GM18508 (cell line): ENCODE data around the gene SLC6A5.
A peak's percentile ranks its signal among the peaks of the same experiment; 100 is the strongest.

Experiments used
- ATAC-seq: cut with Tn5 transposase; IDR thresholded peaks from one replicate; pipeline ENCODE4 v1.9.1; 2021; ENCODE audit warnings: moderate number of reproducible peaks; ENCODE audit not compliant: insufficient read depth, unreplicated experiment

SLC6A5 gene

GRCh38 chr11:20618083-20618482 is 18.7 kb downstream of the SLC6A5 start:
- no peak for ATAC-seq

- no peak for ATAC-seq
Observed at GRCh38 chr11:20620988-20621387, 21.6 kb downstream of the SLC6A5 start.

- no peak for ATAC-seq
Observed at GRCh38 chr11:20621679-20622078, 22.3 kb downstream of the SLC6A5 start.

GRCh38 chr11:20623252-20623651 is 23.8 kb downstream of the SLC6A5 start:
- no peak for ATAC-seq

GRCh38 chr11:20626279-20626678 is 26.9 kb downstream of the SLC6A5 start:
- no peak for ATAC-seq

- no peak for ATAC-seq
Observed at GRCh38 chr11:20627026-20627425, 27.6 kb downstream of the SLC6A5 start.

GRCh38 chr11:20627701-20628100 is 28.3 kb downstream of the SLC6A5 start:
- no peak for ATAC-seq

GRCh38 chr11:20631519-20632168 is 32.2 kb downstream of the SLC6A5 start:
- ATAC-seq, result no peak

GRCh38 chr11:20632169-20632532 is 32.7 kb downstream of the SLC6A5 start:
- no peak for ATAC-seq

- ATAC-seq, result no peak
Observed at GRCh38 chr11:20634044-20634443, 34.6 kb downstream of the SLC6A5 start.

- ATAC-seq, result no peak
Observed at GRCh38 chr11:20634781-20635180, 35.4 kb downstream of the SLC6A5 start.

- ATAC-seq, result no peak
Observed at GRCh38 chr11:20638074-20638473, 38.7 kb downstream of the SLC6A5 start.

GRCh38 chr11:20639688-20640087 is 40.3 kb downstream of the SLC6A5 start:
- no peak for ATAC-seq

- ATAC-seq, result no peak
Observed at GRCh38 chr11:20640401-20640800, 41.0 kb downstream of the SLC6A5 start.

- ATAC-seq, result no peak
Observed at GRCh38 chr11:20644360-20644759, 45.0 kb downstream of the SLC6A5 start.

GRCh38 chr11:20647976-20648565 is 48.7 kb downstream of the SLC6A5 start:
- peak; percentile 90 for ATAC-seq

GRCh38 chr11:20652150-20652806 is 52.9 kb downstream of the SLC6A5 start:
- ATAC-seq, result no peak

GRCh38 chr11:20654038-20654437 is 54.6 kb downstream of the SLC6A5 start:
- no peak for ATAC-seq

GRCh38 chr11:20656901-20657300 is 57.5 kb downstream of the SLC6A5 start:
- no peak for ATAC-seq

GRCh38 chr11:20658135-20658534 is 58.7 kb downstream of the SLC6A5 start:
- no peak for ATAC-seq

GRCh38 chr11:20661445-20661844 is 62.0 kb downstream of the SLC6A5 start:
- no peak for ATAC-seq

- no peak for ATAC-seq
Observed at GRCh38 chr11:20661850-20662249, 62.4 kb downstream of the SLC6A5 start.
